KBM-7 (cell line): ENCODE measurements around the gene KPNA6.
A peak's percentile ranks its signal among the peaks of the same experiment; 100 is the strongest.

Source experiments
- DNase-seq: peaks from one replicate; pipeline ENCODE4 v3.0.0-alpha.2; 2015
- in situ Hi-C: fragments of 300-500 bp; cut with MboI; formaldehyde crosslinking; loops from 2 replicates; pipeline ENCODE4 v1.14.3; 2020; ENCODE audit warnings: low sequenced_read_pairs, low pct_unique_long_range_greater_than_20kb, mixed read lengths

KPNA6 gene

GRCh38 chr1:32200226-32201010 lies 92.6 kb downstream of the KPNA6 start, which contains the start of gene CCDC28B:
CCDC28B (plus strand) TSS chr1:32200595; CDS start chr1:32201936, 1,341 bp downstream.
- in situ Hi-C loops, result no loop called here
- peak; percentile 59 for DNase-seq

GRCh38 chr1:32201011-32201855 lies 93.4 kb downstream of the KPNA6 start:
- DNase-seq, result peak; percentile 74
- in situ Hi-C loops, result no loop called here

- in situ Hi-C loops, result no loop called here
Measured at GRCh38 chr1:32204943-32205361, 97.1 kb downstream of the KPNA6 start.

GRCh38 chr1:32205401-32206370 lies 97.8 kb downstream of the KPNA6 start, which contains the start of gene IQCC:
IQCC (plus strand) TSS chr1:32205671; CDS start chr1:32205682, 11 bp downstream.
- DNase-seq, result peak; percentile 85
- in situ Hi-C loops, result no loop called here

More at GRCh38 chr1:32204943-32205361, 97.1 kb downstream of the KPNA6 start:
- DNase-seq, result no peak

- no peak for DNase-seq
- in situ Hi-C loops, result no loop called here
Measured at GRCh38 chr1:32208469-32208868, 100.6 kb downstream of the KPNA6 start.

- in situ Hi-C loops, result no loop called here
- DNase-seq, result no peak
Measured at GRCh38 chr1:32208891-32209328, 101.1 kb downstream of the KPNA6 start, which contains the start of gene DCDC2B. DCDC2B (plus strand) TSS chr1:32209089; CDS start chr1:32209094, 5 bp downstream.

- in situ Hi-C loops, result no loop called here
- peak; percentile 79 for DNase-seq
Measured at GRCh38 chr1:32215629-32216480, 108.0 kb downstream of the KPNA6 start.

- DNase-seq, result no peak
- in situ Hi-C loops, result no loop called here
Measured at GRCh38 chr1:32216566-32216965, 108.7 kb downstream of the KPNA6 start.

- no peak for DNase-seq
- in situ Hi-C loops, result no loop called here
Measured at GRCh38 chr1:32219022-32219421, 111.2 kb downstream of the KPNA6 start.

GRCh38 chr1:32220746-32221580 lies 113.1 kb downstream of the KPNA6 start:
- in situ Hi-C loops, result no loop called here
- DNase-seq, result no peak

- in situ Hi-C loops, result no loop called here
- no peak for DNase-seq
Measured at GRCh38 chr1:32221581-32221979, 113.7 kb downstream of the KPNA6 start.

- in situ Hi-C loops, result no loop called here
- DNase-seq, result peak; percentile 88
Measured at GRCh38 chr1:32221980-32222755, 114.3 kb downstream of the KPNA6 start, which contains the start of the genes EIF3I and TMEM234. EIF3I (plus strand) TSS chr1:32222407; CDS start chr1:32222442, 35 bp downstream. TMEM234 (minus strand) TSS chr1:32222353; CDS start chr1:32222322, 31 bp downstream.

- in situ Hi-C loops, result no loop called here
- no peak for DNase-seq
Measured at GRCh38 chr1:32223683-32224082, 115.8 kb downstream of the KPNA6 start.

- no peak for DNase-seq
- in situ Hi-C loops, result no loop called here
Measured at GRCh38 chr1:32224285-32224684, 116.4 kb downstream of the KPNA6 start.
